ENCODE data around the gene FREM2.

FREM2 gene

DNA sequence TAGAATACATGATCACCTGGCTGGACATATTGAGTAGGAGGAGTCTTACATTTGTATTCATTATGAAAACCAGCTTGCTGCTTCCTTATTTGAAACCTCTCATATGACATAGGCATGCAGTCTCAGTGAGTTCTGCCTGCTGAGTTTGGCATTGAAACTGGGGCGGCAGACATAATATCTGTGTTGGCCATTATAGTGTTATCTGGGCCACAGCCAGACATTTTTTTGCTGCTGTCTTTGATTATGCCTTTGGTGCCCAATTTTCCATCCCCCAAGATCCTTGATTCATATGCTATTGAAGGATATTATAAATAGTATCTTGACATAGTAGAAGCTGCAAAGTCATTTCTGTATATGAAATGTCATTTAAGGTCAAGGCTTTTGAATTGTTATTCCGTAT lies 15.8 kb downstream of the FREM2 start:
- no peaks in the 10 kb centered on the region for H3K9me3 Mint-ChIP-seq
- H3K4me1 Mint-ChIP-seq: peaks cover 5% of the 10 kb centered on the region
- TF ChIP-seq, protein P1, sequence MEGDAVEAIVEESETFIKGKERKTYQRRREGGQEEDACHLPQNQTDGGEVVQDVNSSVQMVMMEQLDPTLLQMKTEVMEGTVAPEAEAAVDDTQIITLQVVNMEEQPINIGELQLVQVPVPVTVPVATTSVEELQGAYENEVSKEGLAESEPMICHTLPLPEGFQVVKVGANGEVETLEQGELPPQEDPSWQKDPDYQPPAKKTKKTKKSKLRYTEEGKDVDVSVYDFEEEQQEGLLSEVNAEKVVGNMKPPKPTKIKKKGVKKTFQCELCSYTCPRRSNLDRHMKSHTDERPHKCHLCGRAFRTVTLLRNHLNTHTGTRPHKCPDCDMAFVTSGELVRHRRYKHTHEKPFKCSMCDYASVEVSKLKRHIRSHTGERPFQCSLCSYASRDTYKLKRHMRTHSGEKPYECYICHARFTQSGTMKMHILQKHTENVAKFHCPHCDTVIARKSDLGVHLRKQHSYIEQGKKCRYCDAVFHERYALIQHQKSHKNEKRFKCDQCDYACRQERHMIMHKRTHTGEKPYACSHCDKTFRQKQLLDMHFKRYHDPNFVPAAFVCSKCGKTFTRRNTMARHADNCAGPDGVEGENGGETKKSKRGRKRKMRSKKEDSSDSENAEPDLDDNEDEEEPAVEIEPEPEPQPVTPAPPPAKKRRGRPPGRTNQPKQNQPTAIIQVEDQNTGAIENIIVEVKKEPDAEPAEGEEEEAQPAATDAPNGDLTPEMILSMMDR (IDR thresholded peaks at IDR 0.05): no peak
- no peak overlapping the region for H3K27ac Mint-ChIP-seq
- H3K27me3 Mint-ChIP-seq (ENCODE audit: low read depth, poor library complexity): no peaks in the 10 kb centered on the region
- no peak overlapping the region for H3K4me3 Mint-ChIP-seq
- H3K36me3 Mint-ChIP-seq (ENCODE audit: low read depth): no peaks in the 10 kb centered on the region
- no peak for DNase-seq

DNA sequence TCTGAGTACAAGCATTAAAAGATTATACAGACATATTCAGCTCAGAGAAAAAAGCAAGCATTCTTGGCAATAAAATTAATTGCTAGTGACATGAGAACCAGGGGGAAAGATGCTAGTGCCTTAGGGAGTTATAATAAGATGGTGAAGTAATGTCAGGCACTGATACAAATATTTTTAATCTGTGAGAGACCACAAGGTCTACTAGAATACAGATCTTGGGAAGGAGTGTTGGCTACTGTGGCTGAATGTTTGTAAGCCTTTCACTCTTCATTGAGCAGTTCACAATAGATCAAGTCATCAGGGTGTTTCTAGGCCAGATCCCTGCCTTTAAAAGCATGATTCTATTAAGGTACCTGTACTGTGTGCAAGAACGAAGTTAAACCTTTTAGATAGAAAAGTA lies 16.4 kb downstream of the FREM2 start:
- H3K4me3 Mint-ChIP-seq: no peak overlapping the region
- no peaks in the 10 kb centered on the region for H3K9me3 Mint-ChIP-seq
- DNase-seq: no peak
- TF ChIP-seq, protein P1 (IDR thresholded peaks at IDR 0.05): no peak
- H3K27me3 Mint-ChIP-seq (ENCODE audit: low read depth, poor library complexity): no peaks in the 10 kb centered on the region
- no peaks in the 10 kb centered on the region for H3K36me3 Mint-ChIP-seq (ENCODE audit: low read depth)
- peaks cover 5% of the 10 kb centered on the region for H3K4me1 Mint-ChIP-seq
- no peak overlapping the region for H3K27ac Mint-ChIP-seq

DNA sequence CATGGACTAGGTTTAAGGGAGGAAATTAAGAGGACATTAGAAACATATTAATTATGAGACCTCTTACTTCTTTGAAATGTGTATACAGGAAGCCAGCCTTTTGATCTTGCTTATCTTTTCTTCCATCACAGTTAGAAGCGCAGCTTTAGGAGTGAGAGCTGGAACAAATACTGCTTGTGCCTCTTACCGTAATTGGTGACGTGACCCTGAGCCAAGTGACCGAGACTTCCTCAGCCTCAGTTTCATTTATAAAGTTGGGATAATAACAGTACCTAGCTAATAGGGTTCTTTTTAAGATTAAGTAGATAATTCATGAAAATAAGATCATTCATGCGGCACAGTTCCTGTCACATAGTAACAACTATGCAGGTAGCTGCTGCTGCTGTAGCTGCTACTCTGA lies 18.5 kb downstream of the FREM2 start:
- no peaks in the 10 kb centered on the region for H3K36me3 Mint-ChIP-seq (ENCODE audit: low read depth)
- TF ChIP-seq, protein P1 (IDR thresholded peaks at IDR 0.05): no peak
- no peak overlapping the region for H3K4me3 Mint-ChIP-seq
- H3K9me3 Mint-ChIP-seq: no peaks in the 10 kb centered on the region
- DNase-seq: no peak
- H3K27me3 Mint-ChIP-seq (ENCODE audit: low read depth, poor library complexity): no peaks in the 10 kb centered on the region
- H3K27ac Mint-ChIP-seq: no peak overlapping the region
- peaks cover 5% of the 10 kb centered on the region for H3K4me1 Mint-ChIP-seq

DNA sequence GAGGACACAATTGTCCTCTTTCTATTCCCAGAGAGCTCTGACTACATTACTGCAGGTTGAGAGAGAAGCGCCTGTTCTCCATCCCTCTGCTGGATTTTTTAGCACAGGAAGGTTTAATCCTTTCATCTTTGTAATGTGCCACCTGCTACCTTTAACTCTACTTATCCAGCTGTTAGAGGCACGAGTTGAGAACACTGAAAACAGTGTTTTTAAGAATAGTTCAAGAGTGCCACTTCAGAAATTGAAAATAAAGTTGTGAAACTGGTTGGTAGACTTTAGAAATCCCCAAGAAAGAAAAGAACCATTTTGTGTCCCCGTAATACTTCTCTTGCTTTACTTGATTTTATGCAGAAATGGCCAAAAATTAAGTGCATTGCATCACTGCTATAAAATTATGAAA lies 20.6 kb downstream of the FREM2 start:
- H3K4me3 Mint-ChIP-seq: no peak overlapping the region
- no peaks in the 10 kb centered on the region for H3K4me1 Mint-ChIP-seq
- H3K36me3 Mint-ChIP-seq (ENCODE audit: low read depth): no peaks in the 10 kb centered on the region
- TF ChIP-seq, protein P1 (IDR thresholded peaks at IDR 0.05): no peak
- no peaks in the 10 kb centered on the region for H3K9me3 Mint-ChIP-seq
- H3K27me3 Mint-ChIP-seq (ENCODE audit: low read depth, poor library complexity): no peaks in the 10 kb centered on the region
- DNase-seq: no peak
- H3K27ac Mint-ChIP-seq: no peak overlapping the region

DNA sequence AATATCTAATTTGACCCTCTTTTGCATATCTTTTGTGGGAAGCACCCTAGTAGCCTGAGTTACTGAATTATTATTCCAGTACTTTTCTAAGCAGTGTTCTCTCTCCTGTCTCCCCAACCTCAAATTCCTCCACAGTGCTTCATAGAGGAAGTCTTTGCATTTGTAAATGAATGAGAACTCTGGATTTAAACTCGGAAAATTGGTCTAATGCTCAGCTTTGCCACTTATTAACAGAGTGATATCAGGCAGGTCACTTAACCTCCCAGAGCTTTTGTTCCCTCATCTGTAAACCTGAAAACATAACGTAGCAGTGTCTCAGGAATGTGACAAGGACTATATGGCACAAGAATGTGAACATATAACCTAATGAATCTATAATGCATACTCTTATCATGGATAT lies 26.2 kb downstream of the FREM2 start:
- no peak for DNase-seq
- Mint-ChIP-seq H3K4me3 (no peak overlapping the region), H3K36me3 (ENCODE audit: low read depth) (no peaks in the 10 kb centered on the region), H3K27me3 (ENCODE audit: low read depth, poor library complexity) (no peaks in the 10 kb centered on the region), H3K9me3 (no peaks in the 10 kb centered on the region), H3K27ac (no peak overlapping the region), H3K4me1 (no peaks in the 10 kb centered on the region)
- TF ChIP-seq, protein P1 (IDR thresholded peaks at IDR 0.05): no peak

DNA sequence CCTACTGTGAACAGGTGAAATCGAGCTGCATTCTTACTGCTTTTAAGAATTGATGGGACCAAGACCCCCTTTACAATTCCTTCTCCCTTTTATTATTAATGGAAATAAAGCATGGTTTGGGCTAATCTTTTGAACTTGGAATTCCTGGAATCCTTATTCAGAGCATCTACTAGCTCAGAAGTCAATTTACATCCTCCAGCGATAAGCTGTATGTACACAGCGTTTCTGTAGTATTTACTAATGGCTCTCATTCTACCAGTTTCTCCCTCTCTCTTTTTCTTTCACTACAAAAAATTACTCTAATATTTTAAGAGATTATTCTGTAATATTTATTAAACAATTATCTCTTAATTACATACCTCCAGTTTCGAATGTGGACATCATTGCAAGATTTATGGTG lies 31.5 kb downstream of the FREM2 start:
- no peaks in the 10 kb centered on the region for H3K9me3 Mint-ChIP-seq

More for the DNA sequence above, 31.5 kb downstream of the FREM2 start:
- TF ChIP-seq, protein P1 (IDR thresholded peaks at IDR 0.05): no peak
- H3K27me3 Mint-ChIP-seq (ENCODE audit: low read depth, poor library complexity): no peaks in the 10 kb centered on the region
- no peak overlapping the region for H3K27ac Mint-ChIP-seq
- no peak for DNase-seq
- no peak overlapping the region for H3K4me3 Mint-ChIP-seq
- no peaks in the 10 kb centered on the region for H3K4me1 Mint-ChIP-seq
- H3K36me3 Mint-ChIP-seq (ENCODE audit: low read depth): no peaks in the 10 kb centered on the region

All from nephron progenitor cell (in vitro differentiated cells).